Mesenchymal stem cell (in vitro differentiated cells and primary cell): ENCODE data around the gene SORT1.

Source experiments
- DNase-seq: peaks from one replicate; pipeline ENCODE4 v3.0.0-alpha.2; 2013
- H2AFZ ChIP-seq: one replicate; pipeline ENCODE4 v1.6.1; 2013; ENCODE audit warnings: low read depth, mild to moderate bottlenecking, control low read depth, inconsistent platforms, low read length, moderate library complexity
- H2AK5ac ChIP-seq: 2 replicates; pipeline ENCODE4 v1.6.1; 2013; ENCODE audit warnings: low read length, moderate library complexity, mild to moderate bottlenecking, inconsistent platforms; ENCODE audit not compliant: severe bottlenecking
- H2BK120ac ChIP-seq: one replicate; pipeline ENCODE4 v1.6.1; 2013; ENCODE audit warnings: low read depth, mild to moderate bottlenecking, inconsistent platforms, low read length, moderate library complexity
- H2BK12ac ChIP-seq, 2 experiments: one replicate each; pipeline ENCODE4 v1.6.1; 2013; ENCODE audit warnings: inconsistent platforms in 2 of 2, low read length in 2 of 2, mild to moderate bottlenecking in 2 of 2, moderate library complexity in 2 of 2, control low read depth in 1 of 2
- H2BK15ac ChIP-seq: one replicate; pipeline ENCODE4 v1.6.1; 2013; ENCODE audit warnings: mild to moderate bottlenecking, low read depth, inconsistent platforms; ENCODE audit not compliant: poor library complexity, severe bottlenecking
- H2BK5ac ChIP-seq: 2 replicates; pipeline ENCODE4 v1.6.1; 2013; ENCODE audit warnings: low read depth, mild to moderate bottlenecking, low read length, control low read depth, inconsistent platforms; ENCODE audit not compliant: poor library complexity, severe bottlenecking
- H3K14ac ChIP-seq, 2 experiments: one replicate each; pipeline ENCODE4 v1.6.1; 2013; ENCODE audit warnings: inconsistent platforms in 2 of 2, low read length in 2 of 2, control low read depth in 1 of 2, mild to moderate bottlenecking in 1 of 2, moderate library complexity in 1 of 2
- H3K18ac ChIP-seq, 2 experiments: one replicate each; pipeline ENCODE4 v1.6.1; 2013; ENCODE audit warnings: inconsistent platforms in 2 of 2, low read length in 2 of 2, control low read depth in 1 of 2, low read depth in 1 of 2, mild to moderate bottlenecking in 1 of 2
- H3K23ac ChIP-seq, 2 experiments: one replicate each; pipeline ENCODE4 v1.6.1; 2013; ENCODE audit warnings: inconsistent platforms in 2 of 2, low read length in 2 of 2, mild to moderate bottlenecking in 2 of 2, moderate library complexity in 2 of 2, control low read depth in 1 of 2
- H3K27ac ChIP-seq: 2 replicates; pipeline ENCODE4 v1.5.1; 2013; ENCODE audit warnings: mild to moderate bottlenecking, moderate library complexity, low read length, control low read depth, inconsistent platforms; ENCODE audit not compliant: poor library complexity, severe bottlenecking
- H3K27me3 ChIP-seq, 2 experiments: 2 replicates each; pipeline versions ENCODE4 v1.6.1 to v1.7.0; 2013; ENCODE audit warnings: low read length in 2 of 2, mild to moderate bottlenecking in 2 of 2, moderate library complexity in 2 of 2, control low read depth in 1 of 2, inconsistent platforms in 1 of 2; ENCODE audit not compliant: control insufficient read depth in 1 of 2, insufficient read depth in 1 of 2
- H3K36me3 ChIP-seq, 2 experiments: 2 replicates each; pipeline versions ENCODE4 v1.6.1 to v1.7.0; 2013; ENCODE audit warnings: low read length in 2 of 2, control low read depth in 1 of 2, inconsistent platforms in 1 of 2, low read depth in 1 of 2, mild to moderate bottlenecking in 1 of 2; ENCODE audit not compliant: insufficient read depth in 2 of 2, control insufficient read depth in 1 of 2
- H3K4ac ChIP-seq, 2 experiments: one replicate each; pipeline ENCODE4 v1.6.1; 2013; ENCODE audit warnings: inconsistent platforms in 2 of 2, low read length in 2 of 2, mild to moderate bottlenecking in 2 of 2, moderate library complexity in 2 of 2, control low read depth in 1 of 2, low read depth in 1 of 2
- H3K4me1 ChIP-seq: 2 replicates; pipeline ENCODE4 v1.6.1; 2013; ENCODE audit warnings: low read depth, low read length, control low read depth; ENCODE audit not compliant: control insufficient read depth, insufficient read depth
- H3K4me2 ChIP-seq: 2 replicates; pipeline ENCODE4 v1.6.1; 2013; ENCODE audit warnings: low read length, mild to moderate bottlenecking, inconsistent platforms; ENCODE audit not compliant: poor library complexity, severe bottlenecking
- H3K4me3 ChIP-seq, 2 experiments: 2 replicates each; pipeline versions ENCODE4 v1.5.1 to v1.7.0; 2013; ENCODE audit warnings: low read length in 2 of 2, mild to moderate bottlenecking in 2 of 2, control low read depth in 1 of 2, low read depth in 1 of 2; ENCODE audit not compliant: insufficient read depth in 1 of 2
- H3K79me1 ChIP-seq: replicated peaks from 2 replicates; pipeline ENCODE4 v1.6.1; 2013; ENCODE audit warnings: mild to moderate bottlenecking, control low read depth, low read length, inconsistent platforms; ENCODE audit not compliant: poor library complexity, severe bottlenecking
- H3K9ac ChIP-seq: 2 replicates; pipeline ENCODE4 v1.7.0; 2013; ENCODE audit warnings: mild to moderate bottlenecking, low read length, moderate library complexity
- H3K9me3 ChIP-seq: 2 replicates; pipeline ENCODE4 v1.7.0; 2013; ENCODE audit warnings: mild to moderate bottlenecking, low read length; ENCODE audit not compliant: control insufficient read depth
- H4K8ac ChIP-seq: one replicate; pipeline ENCODE4 v1.6.1; 2013; ENCODE audit warnings: inconsistent platforms, mild to moderate bottlenecking, low read length, moderate library complexity
- H4K91ac ChIP-seq: one replicate; pipeline ENCODE4 v1.6.1; 2013; ENCODE audit warnings: mild to moderate bottlenecking, low read length, inconsistent platforms
- WGBS: methylation state at CpG from one replicate; pipeline ENCODE4 v1.1.7; 2013; ENCODE audit warnings: mixed read lengths; 5-methylcytosine and 5-hydroxymethylcytosine counted together

SORT1 gene

DNA sequence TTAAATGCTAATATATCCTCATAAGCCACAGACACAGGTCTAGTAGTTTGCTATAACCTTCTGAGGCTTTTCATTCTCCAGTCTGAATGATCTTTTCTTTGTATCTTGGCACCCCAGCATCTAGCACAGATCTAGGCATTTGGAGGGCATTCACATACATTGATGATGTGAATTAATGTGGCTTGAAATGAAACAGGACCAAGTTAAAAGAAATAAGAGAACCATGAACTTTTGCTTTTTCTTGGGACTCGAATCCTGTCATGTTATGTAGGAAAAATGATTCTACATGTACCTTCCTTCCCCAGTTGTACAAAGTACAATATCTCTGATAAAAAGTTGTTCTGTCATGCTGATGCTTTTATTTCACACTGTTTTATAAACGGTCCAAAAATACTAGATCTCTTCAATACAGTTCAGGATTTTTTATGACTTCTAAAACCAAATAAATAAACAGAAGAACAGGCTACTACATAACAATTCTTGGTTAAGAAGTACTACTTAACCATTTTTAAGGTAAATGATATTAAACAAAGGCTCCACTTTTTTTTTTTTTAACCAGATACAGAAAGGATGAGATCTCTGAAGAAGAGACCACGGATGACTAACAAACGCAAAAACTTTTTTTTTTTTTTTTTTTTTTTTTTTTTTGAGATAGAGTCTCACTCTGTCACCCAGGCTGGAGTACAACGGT lies 3.0 kb downstream of the SORT1 start:
- H3K4me1 ChIP-seq, result peaks cover 9% of the 10 kb centered on the region
- no peaks in the 10 kb centered on the region for H3K36me3 ChIP-seq
- no peak overlapping the region for H3K18ac ChIP-seq
- no peak overlapping the region for H2BK12ac ChIP-seq
- H3K79me1 ChIP-seq, result peaks cover 6% of the 10 kb centered on the region
- H4K8ac ChIP-seq, result no peak overlapping the region
- H3K27me3 ChIP-seq, result no peaks in the 10 kb centered on the region
- no peak overlapping the region for H2BK5ac ChIP-seq
- no peak overlapping the region for H2BK15ac ChIP-seq
- no peak overlapping the region for H3K23ac ChIP-seq
- H3K27ac ChIP-seq, result peak overlapping the region; percentile 8
- H3K9ac ChIP-seq, result no peak overlapping the region
- no peak for DNase-seq
- H2BK120ac ChIP-seq, result no peak overlapping the region
- H2AK5ac ChIP-seq, result no peak overlapping the region
- no peak overlapping the region for H3K14ac ChIP-seq
- H3K9me3 ChIP-seq, result no peaks in the 10 kb centered on the region
- H3K4me2 ChIP-seq, result no peak overlapping the region
- 64% methylated on average over 2 of the region's 5 CpGs for WGBS
- no peak overlapping the region for H4K91ac ChIP-seq
- no peak overlapping the region for H2AFZ ChIP-seq
- H3K4ac ChIP-seq, result no peak overlapping the region
- H3K4me3 ChIP-seq, result no peak overlapping the region

DNA sequence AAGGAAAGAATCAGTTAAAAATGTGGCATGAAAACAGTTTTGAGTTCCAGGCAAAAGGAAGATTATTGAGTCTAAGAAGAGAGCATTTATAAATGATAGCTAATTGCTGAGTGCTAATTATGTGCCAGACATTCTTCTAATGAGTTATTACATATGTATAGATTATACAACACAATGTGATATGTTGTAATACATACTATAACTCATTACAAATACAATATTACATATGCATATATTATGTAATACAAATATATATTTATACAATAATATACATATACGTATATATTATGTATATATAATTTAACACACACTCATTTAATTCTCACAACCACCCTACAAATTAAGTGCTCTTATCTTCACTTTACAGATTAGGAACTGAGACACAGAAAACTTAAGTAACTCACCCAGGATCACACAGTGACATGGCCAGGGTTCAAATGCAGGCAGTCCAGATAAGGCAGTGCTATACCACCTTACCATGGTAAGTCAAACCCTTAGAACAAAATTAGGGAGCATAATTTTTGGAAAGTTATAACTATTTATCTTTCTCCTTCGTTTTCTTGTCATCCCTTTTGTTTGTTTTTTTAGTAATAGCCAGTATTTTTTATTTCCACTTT lies 4.0 kb downstream of the SORT1 start:
- H3K9ac ChIP-seq, result peak overlapping the region; percentile 86
- no peak overlapping the region for H3K4me2 ChIP-seq

DNA sequence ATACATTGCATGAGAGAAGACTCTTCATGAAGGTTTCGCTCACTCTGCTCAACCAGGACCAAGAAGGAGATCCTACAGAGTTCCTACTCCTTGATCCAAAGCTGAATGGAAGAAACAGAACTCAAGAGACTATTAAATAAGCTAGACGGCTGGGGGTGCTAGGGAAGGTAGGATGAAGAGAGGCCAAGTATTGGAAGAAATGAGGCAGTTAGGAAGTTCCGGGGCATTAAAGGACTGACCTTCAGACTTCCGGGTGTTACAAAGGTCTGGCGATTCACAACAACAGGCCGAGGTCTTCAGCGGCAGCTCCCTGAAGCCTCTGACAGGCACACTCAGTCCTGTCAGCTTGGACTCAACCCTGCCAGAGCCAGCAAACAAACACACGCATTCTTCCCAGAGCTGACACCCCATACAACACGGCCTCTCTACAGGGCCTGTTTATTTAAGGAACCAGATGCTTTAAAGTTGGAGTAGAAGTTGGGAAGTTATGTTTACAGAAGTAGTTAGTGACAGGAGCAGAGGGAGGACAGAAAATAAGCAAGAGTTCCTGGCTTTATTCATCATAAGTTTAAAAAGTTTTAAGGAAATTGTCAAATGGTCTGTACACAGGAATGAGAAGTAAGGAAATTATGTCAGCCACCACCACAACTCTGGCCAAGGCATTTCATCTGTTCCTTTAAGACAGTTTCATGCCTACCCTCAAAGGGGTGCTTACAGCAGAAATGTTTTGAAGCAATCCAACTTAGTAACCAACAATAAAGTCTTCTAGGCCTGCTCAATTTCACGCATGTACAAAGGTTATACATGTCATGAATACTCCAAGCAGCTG lies 4.7 kb downstream of the SORT1 start:
- Histone ChIP-seq H3K23ac (no peak overlapping the region), H3K27ac (peak overlapping the region; percentile 69), H2BK12ac (no peak overlapping the region), H2BK15ac (no peak overlapping the region), H3K9ac (peak overlapping the region; percentile 86), H3K14ac (no peak overlapping the region), H3K4me3 (peak overlapping the region in 1 of 2 experiments; percentile 65), H2BK120ac (no peak overlapping the region), H2AK5ac (no peak overlapping the region), H4K91ac (no peak overlapping the region), H4K8ac (peak overlapping the region; percentile 71), H2AFZ (no peak overlapping the region), H2BK5ac (no peak overlapping the region), H3K27me3 (no peaks in the 10 kb centered on the region), H3K36me3 (no peaks in the 10 kb centered on the region), H3K4me1 (peaks cover 7% of the 10 kb centered on the region), H3K4ac (peak overlapping the region in 1 of 2 experiments; percentile 7), H3K4me2 (peak overlapping the region; percentile 26), H3K9me3 (no peaks in the 10 kb centered on the region), H3K79me1 (peaks cover 12% of the 10 kb centered on the region), H3K18ac (peak overlapping the region; percentile 5 to 57)
- WGBS, result 0% methylated on average over 7 of the region's 10 CpGs
- DNase-seq, result peak; percentile 87

More for the DNA sequence above, 4.0 kb downstream of the SORT1 start:
- H2BK15ac ChIP-seq, result no peak overlapping the region
- no peaks in the 10 kb centered on the region for H3K9me3 ChIP-seq
- DNase-seq, result no peak
- H2AK5ac ChIP-seq, result peak overlapping the region; percentile 91
- no peak overlapping the region for H2BK120ac ChIP-seq
- peak overlapping the region; percentile 69 for H3K27ac ChIP-seq
- no peak overlapping the region for H3K14ac ChIP-seq
- peak overlapping the region in 1 of 2 experiments; percentile 65 for H3K4me3 ChIP-seq
- peaks cover 9% of the 10 kb centered on the region for H3K79me1 ChIP-seq
- no peaks in the 10 kb centered on the region for H3K36me3 ChIP-seq
- H4K91ac ChIP-seq, result no peak overlapping the region
- WGBS, result no CpG with 5 or more reads among the region's 2 CpGs
- no peak overlapping the region for H4K8ac ChIP-seq
- no peaks in the 10 kb centered on the region for H3K27me3 ChIP-seq
- no peak overlapping the region for H2BK5ac ChIP-seq
- peaks cover 9% of the 10 kb centered on the region for H3K4me1 ChIP-seq
- H3K23ac ChIP-seq, result no peak overlapping the region
- peak overlapping the region in 1 of 2 experiments; percentile 71 for H3K4ac ChIP-seq
- H3K18ac ChIP-seq, result no peak overlapping the region
- no peak overlapping the region for H2AFZ ChIP-seq
- H2BK12ac ChIP-seq, result no peak overlapping the region
